MM.1S (cell line): ENCODE measurements around the gene GSE1.

Experiments
- EZH2 ChIP-seq: fragments of 300-600 bp; sonication (generic); optimal IDR thresholded peaks from 2 replicates; pipeline ENCODE3; 2017; ENCODE audit warnings: low read depth, mild to moderate bottlenecking, antibody characterized with exemption, low read length, mixed read lengths
- EZH2phosphoT487 ChIP-seq: fragments of 300-600 bp; sonication (generic); IDR thresholded peaks from 2 replicates; pipeline ENCODE4 v1.6.1; 2018; ENCODE audit warnings: antibody characterized with exemption, low read length
- TF ChIP-seq, protein P1 (sequence below): fragments of 300-600 bp; sonication (generic); IDR thresholded peaks from 2 replicates; pipeline ENCODE4 v1.5.1; 2016; ENCODE audit warnings: antibody characterized with exemption, low read length, mixed read lengths

DNA sequence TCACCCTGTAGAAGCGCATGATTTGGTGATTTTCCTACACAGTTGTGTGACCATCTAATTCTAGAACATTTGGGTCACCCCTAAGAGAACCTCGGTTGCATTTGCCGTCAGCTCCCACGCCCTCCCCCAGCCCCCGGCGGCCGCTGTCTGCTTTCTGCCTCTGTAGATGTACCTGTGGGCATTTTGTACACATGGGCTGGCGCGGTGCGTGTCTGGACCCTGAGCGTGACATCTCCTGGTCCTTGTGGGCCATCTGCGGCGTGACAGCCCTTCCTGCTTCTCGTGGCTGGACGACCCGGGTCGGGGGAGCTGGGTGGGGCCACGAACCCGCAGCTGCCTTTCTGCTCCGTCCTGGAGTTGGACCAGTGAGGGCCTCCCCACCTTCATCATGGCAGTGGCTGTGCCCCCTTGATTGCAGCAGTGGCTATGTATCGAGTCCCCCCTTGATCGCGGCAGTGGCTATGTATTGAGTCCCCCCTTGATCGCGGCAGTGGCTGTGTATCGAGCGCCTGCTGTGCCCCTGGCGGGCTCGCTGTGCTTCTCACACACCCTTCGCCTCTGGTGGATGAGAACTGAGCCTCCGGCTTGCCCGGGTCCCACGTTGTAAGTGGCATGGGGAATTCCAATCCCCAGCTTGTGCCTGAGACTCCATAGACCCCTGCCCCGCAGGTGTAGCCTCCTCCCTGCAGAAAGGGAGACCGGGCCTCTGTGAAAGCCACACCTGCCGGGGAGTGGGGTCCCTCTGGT lies 24.1 kb downstream of the GSE1 start:
- TF ChIP-seq, protein P1, sequence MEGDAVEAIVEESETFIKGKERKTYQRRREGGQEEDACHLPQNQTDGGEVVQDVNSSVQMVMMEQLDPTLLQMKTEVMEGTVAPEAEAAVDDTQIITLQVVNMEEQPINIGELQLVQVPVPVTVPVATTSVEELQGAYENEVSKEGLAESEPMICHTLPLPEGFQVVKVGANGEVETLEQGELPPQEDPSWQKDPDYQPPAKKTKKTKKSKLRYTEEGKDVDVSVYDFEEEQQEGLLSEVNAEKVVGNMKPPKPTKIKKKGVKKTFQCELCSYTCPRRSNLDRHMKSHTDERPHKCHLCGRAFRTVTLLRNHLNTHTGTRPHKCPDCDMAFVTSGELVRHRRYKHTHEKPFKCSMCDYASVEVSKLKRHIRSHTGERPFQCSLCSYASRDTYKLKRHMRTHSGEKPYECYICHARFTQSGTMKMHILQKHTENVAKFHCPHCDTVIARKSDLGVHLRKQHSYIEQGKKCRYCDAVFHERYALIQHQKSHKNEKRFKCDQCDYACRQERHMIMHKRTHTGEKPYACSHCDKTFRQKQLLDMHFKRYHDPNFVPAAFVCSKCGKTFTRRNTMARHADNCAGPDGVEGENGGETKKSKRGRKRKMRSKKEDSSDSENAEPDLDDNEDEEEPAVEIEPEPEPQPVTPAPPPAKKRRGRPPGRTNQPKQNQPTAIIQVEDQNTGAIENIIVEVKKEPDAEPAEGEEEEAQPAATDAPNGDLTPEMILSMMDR: no peak
- no peak for TF ChIP-seq EZH2
- TF ChIP-seq EZH2phosphoT487: no peak
